Omental fat pad (tissue), 4 donors: ENCODE measurements around the gene INSYN2B. TPM values are rescaled to one million over a fixed set of nuclear protein-coding genes. Genes with fewer than 3 reads are reported as not detected.

Experiments
- ATAC-seq: fragments of 150-250 bp; one replicate; pipeline ENCODE4 v1.9.1; 2016; ENCODE audit warnings: mild to moderate bottlenecking, moderate library complexity; ENCODE audit not compliant: low FRiP score
- DNase-seq: peaks from one replicate; pipeline ENCODE4 v3.0.0-alpha.2; 2019; ENCODE audit warnings: low spot score
- total RNA-seq, 4 donors: library from RNA; depleted of rRNA; stranded (reverse); fragments of >200 nt; gene quantifications; one replicate each; pipeline ENCODE4 v1.1.0, GENCODE V29; 2016
- TF ChIP-seq, protein P1 (sequence below), 3 donors: fragments of 450-650 bp; IDR thresholded peaks; one replicate each; pipeline ENCODE4 v1.5.1; 2016 to 2017; ENCODE audit warnings: antibody characterized with exemption in 3 of 3, mild to moderate bottlenecking in 3 of 3, moderate library complexity in 2 of 3

INSYN2B gene
- total RNA-seq, 4 donors from 2014 or later, result 1.4 to 8.4 (median 5.4) TPM

DNA sequence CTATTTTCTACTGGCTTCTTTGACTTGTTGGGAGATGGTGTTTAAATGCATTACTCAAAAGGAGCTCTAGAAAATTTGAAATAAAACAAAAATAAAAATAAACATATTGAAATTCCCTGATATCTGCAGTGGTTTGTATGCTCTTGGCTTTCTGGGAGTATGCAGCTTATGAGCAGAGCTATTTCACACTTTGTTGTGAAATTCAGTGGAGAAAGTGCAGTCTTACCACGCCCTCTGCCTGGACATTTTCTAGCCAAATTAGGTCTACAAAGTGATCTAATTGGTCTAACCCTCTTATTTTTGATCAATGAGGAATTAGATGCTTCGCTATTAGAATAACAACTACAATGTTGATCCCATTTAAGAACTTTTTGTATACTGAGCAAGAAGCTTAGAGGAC, 66.8 kb downstream of the INSYN2B start:
- TF ChIP-seq, protein P1, sequence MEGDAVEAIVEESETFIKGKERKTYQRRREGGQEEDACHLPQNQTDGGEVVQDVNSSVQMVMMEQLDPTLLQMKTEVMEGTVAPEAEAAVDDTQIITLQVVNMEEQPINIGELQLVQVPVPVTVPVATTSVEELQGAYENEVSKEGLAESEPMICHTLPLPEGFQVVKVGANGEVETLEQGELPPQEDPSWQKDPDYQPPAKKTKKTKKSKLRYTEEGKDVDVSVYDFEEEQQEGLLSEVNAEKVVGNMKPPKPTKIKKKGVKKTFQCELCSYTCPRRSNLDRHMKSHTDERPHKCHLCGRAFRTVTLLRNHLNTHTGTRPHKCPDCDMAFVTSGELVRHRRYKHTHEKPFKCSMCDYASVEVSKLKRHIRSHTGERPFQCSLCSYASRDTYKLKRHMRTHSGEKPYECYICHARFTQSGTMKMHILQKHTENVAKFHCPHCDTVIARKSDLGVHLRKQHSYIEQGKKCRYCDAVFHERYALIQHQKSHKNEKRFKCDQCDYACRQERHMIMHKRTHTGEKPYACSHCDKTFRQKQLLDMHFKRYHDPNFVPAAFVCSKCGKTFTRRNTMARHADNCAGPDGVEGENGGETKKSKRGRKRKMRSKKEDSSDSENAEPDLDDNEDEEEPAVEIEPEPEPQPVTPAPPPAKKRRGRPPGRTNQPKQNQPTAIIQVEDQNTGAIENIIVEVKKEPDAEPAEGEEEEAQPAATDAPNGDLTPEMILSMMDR (IDR thresholded peaks at IDR 0.05), result no peak
- ATAC-seq (no peak), DNase-seq (no peak)

DNA sequence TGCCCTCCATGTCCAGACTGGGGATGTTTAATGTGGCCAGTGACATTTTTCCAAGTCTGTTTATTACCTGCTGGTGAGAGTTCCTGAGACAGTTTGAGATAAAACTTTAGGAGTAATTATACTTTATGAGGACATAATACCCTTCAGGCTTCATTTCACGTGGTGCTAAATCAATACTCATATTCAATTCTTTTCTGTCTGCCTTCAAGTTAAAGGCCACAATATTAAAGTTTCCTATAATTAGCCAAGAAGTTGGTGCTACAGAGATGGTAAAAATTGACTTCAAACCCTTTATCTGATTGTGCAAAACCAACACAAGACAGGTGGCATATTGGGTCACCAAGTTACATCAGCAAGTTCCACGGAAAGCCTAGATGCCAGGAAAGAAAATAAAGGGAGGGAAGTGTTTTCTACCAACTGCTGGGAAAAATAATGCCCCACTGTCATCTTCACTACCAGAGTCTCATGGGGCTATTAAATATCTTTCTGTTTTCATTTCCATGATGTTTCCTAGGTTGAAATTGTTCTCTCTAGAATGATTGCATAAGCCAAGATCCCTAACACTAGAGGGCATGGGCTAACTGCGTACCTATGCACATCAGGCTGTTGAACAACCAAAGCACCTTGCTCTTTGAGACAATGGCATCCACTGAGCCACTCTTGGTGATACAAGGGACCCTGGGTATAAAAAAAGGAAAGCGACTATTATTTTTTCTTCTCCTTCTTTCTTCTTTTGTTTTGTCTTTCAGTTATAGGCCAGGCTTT, 68.7 kb downstream of the INSYN2B start:
- DNase-seq (no peak), ATAC-seq (no peak)
- TF ChIP-seq, protein P1 (IDR thresholded peaks at IDR 0.05), result no peak

DNA sequence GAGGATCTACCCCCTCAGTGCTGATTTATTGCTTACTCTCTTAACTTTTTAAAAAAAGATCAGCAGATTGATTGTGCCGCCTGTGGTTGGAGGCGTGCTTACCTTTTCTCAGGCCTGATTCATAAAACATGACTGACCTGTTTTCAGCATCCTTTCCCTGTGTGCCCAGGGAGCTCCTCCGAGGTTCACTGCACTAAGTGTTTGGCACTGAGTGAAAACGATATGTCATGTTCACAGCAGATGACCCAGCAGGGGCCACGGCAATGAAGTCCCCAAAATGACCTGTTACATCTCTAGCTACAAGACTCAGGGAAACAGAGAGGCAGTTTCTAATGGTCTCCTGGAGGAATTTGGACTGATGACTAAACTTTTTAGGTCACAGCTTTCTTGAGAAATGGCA, 69.9 kb downstream of the INSYN2B start:
- TF ChIP-seq, protein P1 (IDR thresholded peaks at IDR 0.05), result no peak
- ATAC-seq (no peak), DNase-seq (no peak)

DNA sequence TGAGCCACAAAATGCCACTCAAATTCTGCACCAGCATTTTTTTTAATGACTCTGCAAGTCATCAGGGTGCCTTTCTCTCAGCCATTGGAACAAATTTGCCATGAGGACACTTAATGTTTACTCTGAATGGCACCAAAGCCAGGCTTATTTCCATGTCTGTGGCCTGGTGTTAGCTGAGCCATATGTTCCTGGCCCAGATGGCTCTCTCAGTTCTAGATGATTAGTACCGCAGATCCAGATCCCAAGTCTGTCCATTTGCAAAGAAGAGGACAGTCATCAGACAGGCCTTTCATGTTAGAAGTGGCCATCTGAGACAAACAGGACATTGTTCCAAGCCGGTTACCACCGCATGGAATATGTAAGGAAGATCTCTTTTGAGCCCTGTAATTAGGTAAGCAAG, 70.3 kb downstream of the INSYN2B start:
- DNase-seq, result no peak
- no peak for ATAC-seq
- TF ChIP-seq, protein P1 (IDR thresholded peaks at IDR 0.05), result no peak

DNA sequence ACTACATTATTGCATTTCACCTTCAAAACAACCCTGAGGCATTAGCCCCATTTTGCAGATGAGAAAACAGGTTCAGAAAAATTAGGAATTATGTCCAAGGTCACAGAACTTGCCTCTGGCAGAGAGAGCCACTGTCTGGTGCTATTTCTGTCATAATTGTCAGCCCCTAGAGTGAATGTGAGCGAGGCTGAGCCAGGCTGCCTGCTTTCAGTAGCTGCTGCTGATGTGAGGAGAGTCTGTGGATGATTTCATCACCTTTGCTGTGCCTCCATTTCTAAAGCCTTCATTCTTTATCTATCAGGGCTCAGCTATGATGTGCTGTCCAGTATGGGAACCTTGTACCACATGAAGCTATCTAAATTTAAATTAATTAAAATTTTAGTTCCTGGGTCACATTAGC, 71.4 kb downstream of the INSYN2B start:
- DNase-seq (no peak), ATAC-seq (no peak)
- TF ChIP-seq, protein P1 (IDR thresholded peaks at IDR 0.05), result no peak

DNA sequence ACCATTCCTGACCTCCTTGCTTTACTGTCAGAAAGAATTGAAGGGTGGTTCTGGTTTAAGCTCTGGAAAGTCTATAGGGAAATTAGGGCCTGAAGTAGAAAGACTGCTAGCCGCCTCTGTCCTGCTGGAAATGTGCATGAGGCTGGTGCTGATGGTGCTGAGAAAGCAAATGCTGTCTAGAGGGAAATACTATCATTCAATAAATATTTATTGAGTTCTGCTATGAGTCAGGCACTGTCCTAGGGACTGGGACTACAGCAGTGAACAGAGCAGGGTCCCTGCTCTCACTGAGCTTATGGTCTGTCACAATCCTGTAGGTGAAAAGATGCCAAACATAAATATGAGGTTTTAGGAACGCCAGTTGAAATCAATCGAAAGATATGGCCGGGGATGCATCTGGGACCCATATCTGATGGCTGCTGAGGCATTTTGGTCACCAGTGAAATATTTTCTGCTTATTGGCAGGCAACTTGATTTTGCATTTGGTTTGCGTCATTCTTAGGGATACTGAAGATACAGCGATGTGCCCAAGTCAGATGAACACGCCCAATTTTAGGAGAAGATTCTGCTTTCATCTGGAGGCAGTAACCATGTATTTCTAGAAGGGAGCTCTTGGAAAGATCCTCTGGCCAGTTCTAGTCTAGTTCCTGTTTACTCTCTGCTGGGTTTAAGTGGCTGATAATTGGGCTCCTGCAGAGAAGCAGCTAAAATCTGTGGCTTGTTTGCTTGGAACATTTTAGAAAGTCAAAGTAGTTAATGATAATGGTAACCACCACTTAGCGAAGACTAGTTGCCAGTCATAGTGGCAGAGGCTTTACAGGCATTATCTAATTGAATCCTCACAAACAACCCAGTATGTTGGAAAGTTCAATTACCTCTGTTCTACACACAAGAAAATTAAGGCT, 73.3 kb downstream of the INSYN2B start:
- ATAC-seq (no peak), DNase-seq (no peak)
- TF ChIP-seq, protein P1 (IDR thresholded peaks at IDR 0.05), result no peak
